GM18498 (cell line): ENCODE data around the gene CDK5RAP2.
A peak's percentile ranks its signal among the peaks of the same experiment; 100 is the strongest.
"Not testable (repeated sequence)": the region's sequence is repeated elsewhere in the genome, so short reads cannot be mapped to it uniquely, and the experiment has no call there.

ENCODE experiments used
- ATAC-seq: cut with Tn5 transposase; IDR thresholded peaks from one replicate; pipeline ENCODE4 v1.9.1; 2021; ENCODE audit warnings: mild to moderate bottlenecking, moderate library complexity; ENCODE audit not compliant: unreplicated experiment

Gene CDK5RAP2

GRCh38 chr9:120580051-120580896, at the start of gene CDK5RAP2:
Gene CDK5RAP2 (minus strand): TSS chr9:120580167. CDS start chr9:120579978, 189 bp downstream.
- peak; percentile 94 for ATAC-seq

GRCh38 chr9:120628925-120629497, 49.0 kb upstream of the CDK5RAP2 start:
- not testable (repeated sequence) for ATAC-seq

GRCh38 chr9:120628207-120628924, 48.4 kb upstream of the CDK5RAP2 start:
- no peak for ATAC-seq

- ATAC-seq, result no peak
These were observed 47.1 kb upstream of the CDK5RAP2 start for GRCh38 chr9:120627073-120627472.

- ATAC-seq, result no peak
These were observed 46.5 kb upstream of the CDK5RAP2 start for GRCh38 chr9:120626512-120626911.

DNA sequence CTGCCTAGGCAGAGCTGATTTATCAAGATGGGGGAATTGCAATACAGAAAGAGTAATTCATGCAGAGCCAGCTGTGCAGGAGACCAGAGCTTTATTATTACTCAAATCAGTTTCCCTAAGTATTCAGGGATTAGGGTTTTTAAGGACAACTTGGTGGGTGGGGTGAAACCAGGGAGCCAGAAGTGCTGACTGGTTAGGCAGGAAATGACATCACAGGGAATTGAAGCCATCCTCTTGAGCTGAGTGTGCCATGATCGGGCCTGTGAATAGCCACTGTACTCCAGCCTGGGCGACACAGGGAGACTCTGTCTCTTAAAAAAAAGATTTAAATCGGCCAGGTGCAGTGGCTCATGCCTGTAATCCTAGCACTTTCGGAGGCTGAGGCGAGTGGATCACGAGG, 45.3 kb upstream of the CDK5RAP2 start:
- no peak for ATAC-seq

GRCh38 chr9:120622790-120623189, 42.8 kb upstream of the CDK5RAP2 start:
- ATAC-seq, result no peak

DNA sequence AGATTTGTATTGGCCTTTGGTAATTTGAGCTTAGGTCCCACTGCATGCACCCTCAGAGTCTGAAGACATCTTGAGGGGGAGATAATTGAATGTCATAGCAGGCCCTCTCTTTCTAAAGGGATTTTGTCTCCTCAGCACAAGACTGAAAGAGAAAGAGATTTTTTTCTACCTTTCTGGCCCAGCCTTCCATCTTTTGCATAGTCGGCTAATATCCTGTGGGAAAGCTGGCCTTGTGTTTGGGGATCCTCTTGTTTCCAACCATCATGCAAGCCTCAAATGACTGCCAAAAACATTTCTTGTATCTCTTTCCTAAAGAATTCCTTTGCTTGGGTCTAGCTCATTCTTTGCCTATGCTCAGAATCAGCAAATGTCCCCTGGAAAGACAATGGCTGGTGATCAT, 42.0 kb upstream of the CDK5RAP2 start:
- no peak for ATAC-seq

GRCh38 chr9:120619751-120620655, 40.0 kb upstream of the CDK5RAP2 start:
- ATAC-seq, result peak; percentile 63

DNA sequence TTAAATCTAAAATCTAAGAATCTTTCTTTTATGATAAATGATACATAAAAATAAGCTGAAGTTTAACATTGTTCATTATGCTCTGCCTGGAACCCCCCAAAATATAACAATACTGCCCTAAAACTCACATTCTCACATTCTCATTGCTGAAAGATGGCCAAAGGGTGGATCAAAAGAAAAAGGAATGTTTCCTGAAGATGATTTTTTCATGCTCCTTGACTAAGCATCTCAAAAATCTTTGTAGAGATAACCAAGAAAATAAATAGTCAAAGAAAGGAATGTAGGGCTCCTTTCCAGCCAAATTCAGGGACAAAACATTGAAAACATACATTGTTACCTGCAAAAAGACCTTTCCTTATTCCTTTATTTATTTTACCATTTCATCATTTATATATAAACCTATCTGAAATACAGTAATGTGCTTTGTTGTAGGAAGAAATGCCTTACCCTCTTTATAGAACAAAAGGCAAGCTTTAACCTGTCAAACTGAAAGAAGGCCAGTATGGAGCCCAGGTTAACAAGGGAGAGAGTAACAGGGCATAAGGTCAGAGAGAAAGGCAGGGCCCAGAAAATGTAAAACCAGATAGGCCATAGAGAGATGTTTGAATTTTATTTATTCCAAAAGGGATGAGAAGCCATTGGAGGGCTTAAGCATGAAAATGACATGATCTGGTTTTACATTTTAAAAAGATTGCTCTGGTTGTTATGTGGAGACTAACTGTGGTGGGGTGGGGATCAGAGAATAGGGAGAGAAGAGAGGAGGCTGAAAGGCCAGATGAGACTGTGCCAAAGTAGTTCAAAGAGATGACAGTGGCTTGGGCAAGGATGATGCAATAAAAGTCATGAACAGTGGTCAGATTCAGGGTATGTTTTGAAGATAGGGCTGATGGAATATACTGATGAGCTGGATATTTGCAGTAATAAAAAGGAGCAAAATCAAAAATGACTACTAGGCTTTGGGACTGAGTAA, 37.3 kb upstream of the CDK5RAP2 start:
- ATAC-seq, result no peak

GRCh38 chr9:120612218-120612617, 32.3 kb upstream of the CDK5RAP2 start:
- no peak for ATAC-seq

DNA sequence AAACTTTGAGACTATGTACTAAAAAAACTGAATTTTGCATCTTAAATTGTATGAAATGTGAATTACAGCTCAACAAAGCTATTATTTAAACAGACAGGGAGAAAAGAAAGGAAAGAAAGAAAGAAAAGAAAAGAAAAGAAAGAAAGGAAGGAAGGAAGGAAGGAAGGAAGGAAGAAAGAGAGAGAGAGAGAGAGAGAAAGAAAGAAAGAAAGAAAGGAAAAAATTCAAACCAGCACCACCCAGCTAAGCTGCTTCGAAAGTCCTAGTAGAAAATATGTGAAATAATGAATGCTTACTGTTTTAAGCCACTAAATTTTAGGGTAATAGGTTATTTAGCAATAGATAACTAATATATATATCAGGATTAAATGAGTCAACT, 31.7 kb upstream of the CDK5RAP2 start:
- no peak for ATAC-seq

DNA sequence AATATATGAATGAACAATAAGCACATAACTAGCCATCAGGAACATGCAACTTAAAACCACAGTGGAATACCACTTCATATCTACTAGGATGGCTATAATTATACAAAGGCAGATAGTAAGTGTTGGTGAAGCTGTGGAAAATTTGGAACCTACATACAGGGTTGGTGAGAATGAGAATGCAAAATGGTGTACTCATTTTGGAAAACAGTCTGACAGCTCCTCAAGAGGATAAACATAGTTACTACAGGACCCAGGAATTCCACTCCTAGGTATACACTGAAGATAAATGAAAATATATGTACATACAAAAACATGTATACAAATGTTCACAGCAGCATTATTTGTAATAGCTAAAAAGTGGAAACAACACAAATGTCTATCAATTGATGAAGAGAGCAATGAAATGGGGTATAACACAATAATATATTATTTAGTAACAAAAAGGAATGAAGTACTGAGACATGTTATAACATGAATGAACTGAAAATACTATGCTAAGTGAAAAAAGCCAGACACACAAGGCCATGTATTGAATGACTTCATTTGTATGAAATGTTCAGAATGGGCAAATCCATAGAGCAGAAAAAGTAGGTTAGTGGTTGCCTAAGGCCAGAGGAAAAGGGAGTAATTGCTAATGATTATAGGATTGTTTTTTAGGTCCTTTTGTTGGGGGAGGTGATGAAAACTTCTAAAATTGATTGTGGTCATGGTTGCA, 31.2 kb upstream of the CDK5RAP2 start:
- no peak for ATAC-seq

DNA sequence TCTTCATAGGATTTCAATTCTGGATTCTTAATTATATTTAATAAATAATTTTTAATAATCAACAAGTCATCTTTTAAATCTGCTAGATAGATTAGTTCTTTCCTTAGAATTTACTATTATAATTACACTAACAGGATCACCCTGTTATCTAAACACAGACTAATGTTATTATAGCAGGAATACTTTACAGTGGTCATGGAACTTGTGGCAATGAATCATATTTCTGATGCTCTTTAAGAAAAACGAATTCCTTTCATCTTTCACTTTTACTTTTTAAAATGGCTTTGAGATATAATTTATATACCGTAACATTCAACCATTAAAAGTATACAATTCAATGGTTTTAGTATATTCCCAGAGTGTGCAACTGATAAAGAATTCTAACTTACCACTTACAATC, 29.7 kb upstream of the CDK5RAP2 start:
- ATAC-seq, result no peak

DNA sequence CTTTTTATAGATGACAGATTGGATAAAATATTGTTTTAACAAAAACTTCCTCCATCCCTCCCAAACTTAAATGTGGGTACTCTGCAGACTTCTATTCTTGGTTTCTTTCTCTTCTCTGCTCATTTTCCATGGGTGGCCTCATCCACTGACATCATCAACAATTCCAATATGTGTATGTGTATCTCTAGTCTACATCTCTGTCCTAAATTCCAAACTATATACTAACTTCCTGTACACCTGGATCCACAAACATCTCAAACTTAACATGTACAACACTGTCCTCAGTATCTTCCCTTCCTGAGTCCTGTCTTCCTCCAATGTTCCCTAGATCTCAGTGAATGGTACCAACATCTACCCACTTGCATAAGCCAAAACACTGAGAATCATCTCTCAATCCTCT, 28.5 kb upstream of the CDK5RAP2 start:
- ATAC-seq, result no peak

DNA sequence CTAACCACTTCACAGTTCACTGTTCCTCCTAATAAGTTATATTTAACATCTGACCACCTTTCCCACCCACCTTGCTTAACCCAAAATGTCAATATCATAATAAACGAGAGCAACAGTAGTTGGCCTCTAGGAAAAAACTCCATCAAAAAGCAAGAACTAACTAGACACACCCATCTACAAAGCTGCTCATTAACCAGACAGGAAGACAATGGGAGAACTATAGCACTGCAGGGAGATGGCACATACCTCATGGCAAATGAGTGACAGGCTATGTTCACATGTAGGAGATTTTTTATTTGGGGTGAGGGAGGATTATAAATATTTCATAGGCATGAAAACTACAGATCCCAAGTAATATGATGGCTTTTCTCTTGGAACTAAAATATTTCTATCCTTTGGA, 23.6 kb upstream of the CDK5RAP2 start:
- ATAC-seq, result no peak

DNA sequence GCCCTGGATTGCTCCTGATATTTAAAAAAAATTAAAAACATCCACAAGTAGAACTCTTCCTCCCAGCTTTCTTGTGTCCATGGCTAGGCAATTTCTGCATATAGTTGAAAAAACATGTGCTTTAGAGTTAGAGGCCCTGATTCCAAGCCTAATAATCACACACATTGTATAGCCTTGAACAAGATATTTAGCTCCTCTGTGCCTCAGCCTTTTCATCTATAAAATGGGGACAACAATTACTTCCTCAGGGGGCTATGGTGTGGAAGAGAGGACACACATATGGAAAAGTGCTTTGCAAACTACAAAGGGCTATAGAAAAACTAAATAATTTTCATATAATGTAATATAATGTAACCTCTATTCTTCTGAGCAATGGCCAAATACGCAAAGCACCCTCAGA, 23.0 kb upstream of the CDK5RAP2 start:
- ATAC-seq, result no peak

GRCh38 chr9:120593955-120594277, 13.9 kb upstream of the CDK5RAP2 start:
- ATAC-seq, result no peak

- no peak for ATAC-seq
These were observed 13.4 kb upstream of the CDK5RAP2 start for GRCh38 chr9:120593250-120593954.
